GM12878 (cell line): ENCODE data around the gene BMP7.

ENCODE experiments used
- CEBPB ChIP-seq, 2 experiments: fragments of 150-350 bp in 1 of 2; IDR thresholded peaks; 2 replicates each; pipeline ENCODE4 v1.6.1; 2012 to 2014; ENCODE audit warnings: low read depth in 2 of 2, low read length in 2 of 2, borderline replicate concordance in 1 of 2, inconsistent platforms in 1 of 2
- CTCF ChIP-seq, 3 experiments: IDR thresholded peaks in 2 of 3; conservative IDR thresholded peaks in 1 of 3; 2 replicates each; pipeline ENCODE4 v1.5.1; 2011; ENCODE audit warnings: low read depth in 3 of 3, low read length in 3 of 3, mild to moderate bottlenecking in 3 of 3, control low read depth in 2 of 3, moderate library complexity in 2 of 3, inconsistent platforms in 1 of 3, mixed read lengths in 1 of 3; ENCODE audit not compliant: control insufficient read depth in 2 of 3, insufficient read depth in 1 of 3; ENCODE audit errors: extremely low read depth in 1 of 3
- EZH2 ChIP-seq: IDR thresholded peaks from 2 replicates; pipeline ENCODE4 v1.6.1; 2012; ENCODE audit warnings: low read depth, mild to moderate bottlenecking, control low read depth, inconsistent platforms, low read length, borderline replicate concordance; ENCODE audit not compliant: control insufficient read depth
- IRF4 ChIP-seq: IDR thresholded peaks from 2 replicates; pipeline ENCODE4 v1.6.1; 2011; ENCODE audit warnings: low read depth, low read length
- NKRF ChIP-seq: fragments of 450-650 bp; conservative IDR thresholded peaks from 2 replicates; pipeline ENCODE4 v1.6.1; 2017; ENCODE audit warnings: mild to moderate bottlenecking, moderate library complexity
- NRF1 ChIP-seq: conservative IDR thresholded peaks from 2 replicates; pipeline ENCODE4 v1.6.1; 2011; ENCODE audit warnings: mild to moderate bottlenecking, low read depth, low read length, improper control_type of control experiment
- PKNOX1 ChIP-seq: fragments of 450-650 bp; IDR thresholded peaks from 2 replicates; pipeline ENCODE4 v1.6.1; 2016; ENCODE audit warnings: mild to moderate bottlenecking
- RAD21 ChIP-seq: IDR thresholded peaks from 2 replicates; pipeline ENCODE4 v1.6.1; 2011; ENCODE audit warnings: mild to moderate bottlenecking, low read depth, low read length, moderate library complexity; ENCODE audit not compliant: insufficient read depth
- SIN3A ChIP-seq: IDR thresholded peaks from 2 replicates; pipeline ENCODE4 v1.6.1; 2012; ENCODE audit warnings: low read depth, low read length, improper control_type of control experiment
- USF2 ChIP-seq: IDR thresholded peaks from 2 replicates; pipeline ENCODE4 v1.6.1; 2011; ENCODE audit warnings: low read depth, low read length, improper control_type of control experiment, borderline replicate concordance

- TF ChIP-seq NKRF (no peak), USF2 (no peak), CTCF (IDR thresholded peaks at IDR 0.05 in 2 of 3, conservative IDR thresholded peaks at IDR 0.05 in 1 of 3; ENCODE audit: control insufficient read depth in 2 of 3, extremely low read depth in 1 of 3, insufficient read depth in 1 of 3, low read depth in 3 of 3, low read length in 3 of 3) (no peak), EZH2 (no peak), PKNOX1 (no peak), IRF4 (no peak), RAD21 (no peak), CEBPB (IDR thresholded peaks at IDR 0.05; ENCODE audit: borderline replicate concordance in 1 of 2, low read depth in 2 of 2, low read length in 2 of 2) (no peak), NRF1 (no peak), SIN3A (no peak)
Observed at GRCh38 chr20:57256908-57257307, 9.5 kb downstream of the BMP7 start.
